Keratinocyte (primary cell): Measurements from ENCODE around the gene RALGAPA2. TPM values are rescaled to one million over a fixed set of nuclear protein-coding genes. Genes with fewer than 3 reads are reported as not detected.

Source experiments
- DNase-seq: peaks from one replicate; pipeline ENCODE4 v3.0.0-alpha.2; 2011; ENCODE audit warnings: low read depth, missing footprints, low spot score
- FAIRE-seq: peaks from 2 replicates; lab custom pipeline; 2011; peaks lifted over from hg19 to GRCh38; lab: Jason Lieb, UNC
- H2AFZ ChIP-seq: 2 replicates; pipeline ENCODE4 v1.6.0; 2012; ENCODE audit warnings: low read length, control low read depth, inconsistent platforms; ENCODE audit not compliant: control insufficient read depth
- H3K27ac ChIP-seq: 2 replicates; pipeline ENCODE4 v1.5.1; 2011; ENCODE audit warnings: low read length; ENCODE audit not compliant: control insufficient read depth, insufficient read depth
- H3K27me3 ChIP-seq: 3 replicates; pipeline ENCODE4 v1.6.0; 2011; ENCODE audit warnings: low read length; ENCODE audit not compliant: control insufficient read depth, insufficient read depth; ENCODE audit errors: extremely low read depth
- H3K36me3 ChIP-seq, 2 experiments: 2 replicates in 1 of 2; 3 replicates in 1 of 2; pipeline ENCODE4 v1.5.1; 2011; ENCODE audit warnings: low read length in 2 of 2, mild to moderate bottlenecking in 1 of 2; ENCODE audit not compliant: control insufficient read depth in 2 of 2, insufficient read depth in 2 of 2; ENCODE audit errors: extremely low read depth in 1 of 2
- H3K4me1 ChIP-seq: 3 replicates; pipeline ENCODE4 v1.5.1; 2011; ENCODE audit warnings: low read length; ENCODE audit not compliant: control insufficient read depth, insufficient read depth; ENCODE audit errors: extremely low read depth
- H3K4me2 ChIP-seq: 3 replicates; pipeline ENCODE4 v1.6.0; 2011; ENCODE audit warnings: low read depth, low read length; ENCODE audit not compliant: control insufficient read depth, insufficient read depth; ENCODE audit errors: extremely low read depth
- H3K4me3 ChIP-seq, 3 experiments: fragments of 200-600 bp in 1 of 3; sonication (generic) in 1 of 3; 2 replicates in 2 of 3; 3 replicates in 1 of 3; pipeline ENCODE4 v1.5.1; 2011 to 2016; ENCODE audit warnings: low read length in 3 of 3, mild to moderate bottlenecking in 3 of 3, control low read depth in 2 of 3, inconsistent platforms in 1 of 3, low read depth in 1 of 3, mixed read lengths in 1 of 3, mixed run types in 1 of 3, moderate library complexity in 1 of 3; ENCODE audit not compliant: control insufficient read depth in 2 of 3, insufficient read depth in 2 of 3; ENCODE audit errors: extremely low read depth in 1 of 3
- H3K79me2 ChIP-seq: 2 replicates; pipeline ENCODE4 v1.6.0; 2012; ENCODE audit warnings: low read length; ENCODE audit not compliant: control insufficient read depth, insufficient read depth
- H3K9ac ChIP-seq: 3 replicates; pipeline ENCODE4 v1.6.0; 2011; ENCODE audit warnings: low read length; ENCODE audit not compliant: control insufficient read depth, insufficient read depth; ENCODE audit errors: extremely low read depth
- H3K9me1 ChIP-seq: 3 replicates; pipeline ENCODE4 v1.6.0; 2011; ENCODE audit warnings: low read length; ENCODE audit not compliant: control insufficient read depth, insufficient read depth; ENCODE audit errors: extremely low read depth
- H3K9me3 ChIP-seq: 2 replicates; pipeline ENCODE4 v1.5.1; 2012; ENCODE audit warnings: low read depth, low read length; ENCODE audit not compliant: control insufficient read depth
- H4K20me1 ChIP-seq: 3 replicates; pipeline ENCODE4 v1.6.0; 2011; ENCODE audit warnings: low read length; ENCODE audit not compliant: control insufficient read depth, insufficient read depth; ENCODE audit errors: extremely low read depth
- CTCF ChIP-seq, 3 experiments: IDR thresholded peaks in 1 of 3; conservative IDR thresholded peaks in 1 of 3; optimal IDR thresholded peaks in 1 of 3; 2 replicates in 2 of 3; 3 replicates in 1 of 3; pipeline versions ENCODE3 to v1.5.1; 2011; ENCODE audit warnings: low read length in 3 of 3, mild to moderate bottlenecking in 3 of 3, moderate library complexity in 2 of 3, control low read depth in 1 of 3, inconsistent platforms in 1 of 3; ENCODE audit not compliant: insufficient read depth in 2 of 3; ENCODE audit errors: extremely low read depth in 1 of 3
- EZH2 ChIP-seq: IDR thresholded peaks from one replicate; pipeline ENCODE4 v1.6.1; 2012; ENCODE audit warnings: inconsistent platforms, mild to moderate bottlenecking, low read length, moderate library complexity
- dilution Hi-C: fragments of 300-500 bp; cut with MboI; formaldehyde crosslinking; loops from one replicate; pipeline ENCODE4 v1.7.0; 2020; ENCODE audit warnings: low sequenced_read_pairs; ENCODE audit not compliant: extremely low pct_ligation_motif_present
- polyA plus RNA-seq, 5 experiments: library from polyadenylated mRNA; depleted of rRNA in 3 of 5; stranded (reverse) in 3 of 5; stranded (forward) in 1 of 5; unstranded in 1 of 5; fragments of >200 nt; gene quantifications; 1 replicate in 1 of 5; 2 replicates in 3 of 5; 3 replicates in 1 of 5; pipeline versions ENCODE4 v1.2.1 to v1.2.3, GENCODE V29; 2011 to 2012; ENCODE audit warnings: missing spikeins in 2 of 5, low read depth in 1 of 5, low replicate concordance in 1 of 5

RALGAPA2 gene
- polyA plus RNA-seq, 1 donor (not counting 4 experiments of a cell fraction or from before 2014, with no cell fraction given), result 3.2 TPM

GRCh38 chr20:20658123-20658522 is 54.3 kb downstream of the RALGAPA2 start:
- Histone ChIP-seq H3K4me1 (no peaks in the 10 kb centered on the region), H4K20me1 (no peaks in the 10 kb centered on the region), H3K79me2 (no peaks in the 10 kb centered on the region), H3K27me3 (no peaks in the 10 kb centered on the region), H3K4me2 (no peak overlapping the region), H3K9ac (no peak overlapping the region), H3K4me3 (no peak overlapping the region), H3K27ac (no peak overlapping the region), H2AFZ (no peak overlapping the region), H3K9me3 (no peaks in the 10 kb centered on the region), H3K36me3 (no peaks in the 10 kb centered on the region), H3K9me1 (no peaks in the 10 kb centered on the region)
- DNase-seq (no peak), FAIRE-seq (no peak)
- TF ChIP-seq EZH2 (no peak), CTCF (optimal IDR thresholded peaks at IDR 0.05 in 1 of 3, IDR thresholded peaks at IDR 0.05 in 1 of 3, conservative IDR thresholded peaks at IDR 0.05 in 1 of 3; ENCODE audit: extremely low read depth in 1 of 3, insufficient read depth in 2 of 3, low read length in 3 of 3) (no peak)
- dilution Hi-C loops, result no loop called here

GRCh38 chr20:20657092-20657491 is 55.4 kb downstream of the RALGAPA2 start:
- Histone ChIP-seq H3K4me2 (no peak overlapping the region), H3K9ac (no peak overlapping the region), H3K4me3 (no peak overlapping the region), H3K4me1 (no peaks in the 10 kb centered on the region), H3K79me2 (no peaks in the 10 kb centered on the region), H3K27me3 (no peaks in the 10 kb centered on the region), H4K20me1 (no peaks in the 10 kb centered on the region), H3K9me1 (no peaks in the 10 kb centered on the region), H3K27ac (no peak overlapping the region), H3K9me3 (no peaks in the 10 kb centered on the region), H3K36me3 (no peaks in the 10 kb centered on the region), H2AFZ (no peak overlapping the region)
- TF ChIP-seq EZH2 (no peak), CTCF (optimal IDR thresholded peaks at IDR 0.05 in 1 of 3, IDR thresholded peaks at IDR 0.05 in 1 of 3, conservative IDR thresholded peaks at IDR 0.05 in 1 of 3; ENCODE audit: extremely low read depth in 1 of 3, insufficient read depth in 2 of 3, low read length in 3 of 3) (no peak)
- dilution Hi-C loops, result no loop called here
- FAIRE-seq (no peak), DNase-seq (no peak)
